Kidney tubule cell (primary cell): ENCODE data around the gene SCNN1A.
"Not testable (repeated sequence)": the region's sequence is repeated elsewhere in the genome, so short reads cannot be mapped to it uniquely, and the experiment has no call there.

ENCODE experiments used
- DNase-seq: peaks from one replicate; pipeline ENCODE4 v3.0.0-alpha.2; 2018; ENCODE audit warnings: low spot score

The SCNN1A gene

DNA sequence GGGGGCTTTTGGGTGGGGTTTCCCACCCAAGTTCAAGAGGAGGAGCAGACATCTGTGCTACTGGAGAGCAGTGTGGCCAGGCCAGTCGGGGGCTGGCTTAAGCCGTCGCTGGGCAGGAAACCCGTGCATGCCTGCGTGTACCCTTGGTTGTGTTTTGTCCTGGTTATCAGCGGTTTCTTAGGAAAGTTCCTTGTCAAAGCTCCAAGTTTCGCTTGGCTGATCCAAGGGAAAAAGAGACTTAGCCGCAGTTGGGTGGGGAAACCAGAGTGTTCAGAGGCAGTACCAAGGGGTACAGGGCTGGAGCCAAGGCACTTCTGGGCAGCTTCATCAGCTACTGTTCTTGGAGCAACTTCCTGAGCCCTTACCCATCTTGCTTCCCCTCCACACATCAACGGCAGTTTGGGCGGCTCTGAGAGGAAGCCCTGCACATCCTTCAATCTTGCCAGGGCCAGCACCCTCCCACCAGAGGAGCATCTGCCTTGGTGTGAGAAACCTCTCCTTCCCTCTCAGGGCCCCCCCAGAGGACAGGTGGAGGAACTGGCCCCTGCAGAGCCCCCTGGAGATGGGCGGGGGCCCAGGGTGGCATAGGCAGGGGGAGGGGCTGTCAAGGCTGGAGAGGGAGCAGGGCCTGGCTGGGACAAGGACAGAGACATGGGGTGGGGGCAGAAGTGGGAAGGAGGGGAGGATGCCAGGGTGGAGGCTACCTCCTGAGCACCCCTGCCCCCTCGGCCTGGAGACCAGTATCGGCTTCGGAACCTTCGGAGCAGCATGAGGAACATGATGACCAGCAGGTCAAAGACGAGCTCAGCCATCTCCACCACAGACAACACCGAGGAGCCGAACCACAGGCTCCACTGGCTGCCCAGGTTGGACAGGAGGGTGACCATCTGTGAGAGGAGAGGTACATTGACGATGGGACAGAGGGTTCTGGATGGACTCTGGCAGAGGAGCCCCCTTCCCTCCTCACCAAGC lies 27.7 kb downstream of the SCNN1A start:
- DNase-seq: peak; percentile 44

DNA sequence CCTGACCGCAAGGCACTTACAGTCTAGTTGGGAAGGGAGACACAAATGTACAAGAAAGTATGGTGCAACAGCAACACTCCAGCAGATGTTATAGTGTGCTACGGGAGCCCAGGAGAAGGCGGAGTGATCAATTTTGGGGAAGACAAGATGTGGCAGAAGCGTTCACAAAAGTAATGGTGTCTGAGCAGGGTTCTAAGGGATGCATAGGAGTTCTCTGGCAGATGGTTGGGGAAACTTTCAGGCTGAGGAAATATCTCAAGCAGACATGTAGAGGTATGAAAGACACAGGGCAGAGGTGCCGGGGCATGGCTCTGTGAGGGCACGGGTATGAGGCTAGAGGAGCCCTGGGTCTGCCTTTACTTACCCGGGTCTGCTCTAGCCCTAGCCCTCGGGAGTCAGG lies 28.4 kb downstream of the SCNN1A start:
- DNase-seq: no peak

DNA sequence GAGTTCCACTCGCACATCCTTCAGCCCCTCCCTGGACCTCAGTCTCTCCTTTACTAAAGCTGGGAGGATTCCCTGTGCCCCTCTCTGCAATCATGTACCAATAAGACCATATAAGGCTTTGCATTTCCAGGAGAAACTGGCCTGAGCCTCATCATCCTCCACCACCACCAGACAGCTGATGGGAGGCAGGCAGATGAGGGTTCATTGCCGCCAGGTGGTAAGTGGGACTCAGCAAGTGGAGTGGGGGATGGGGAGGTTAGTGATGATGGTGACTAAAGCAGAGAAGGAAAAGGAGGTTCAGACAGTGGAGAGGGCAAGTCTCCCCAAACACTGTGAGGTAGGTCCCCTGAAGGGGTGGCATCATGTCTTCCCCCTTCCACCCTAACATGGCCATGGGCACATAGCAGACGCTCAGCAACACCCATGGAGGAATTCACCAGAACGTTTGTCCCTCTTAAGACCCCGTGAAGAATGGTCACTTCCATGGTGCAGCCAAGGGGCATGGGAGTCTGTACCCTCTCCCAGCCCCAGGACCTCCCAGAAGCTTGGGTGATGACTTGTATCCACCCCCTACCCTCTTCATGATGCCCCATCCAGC lies 29.0 kb downstream of the SCNN1A start:
- no peak for DNase-seq

DNA sequence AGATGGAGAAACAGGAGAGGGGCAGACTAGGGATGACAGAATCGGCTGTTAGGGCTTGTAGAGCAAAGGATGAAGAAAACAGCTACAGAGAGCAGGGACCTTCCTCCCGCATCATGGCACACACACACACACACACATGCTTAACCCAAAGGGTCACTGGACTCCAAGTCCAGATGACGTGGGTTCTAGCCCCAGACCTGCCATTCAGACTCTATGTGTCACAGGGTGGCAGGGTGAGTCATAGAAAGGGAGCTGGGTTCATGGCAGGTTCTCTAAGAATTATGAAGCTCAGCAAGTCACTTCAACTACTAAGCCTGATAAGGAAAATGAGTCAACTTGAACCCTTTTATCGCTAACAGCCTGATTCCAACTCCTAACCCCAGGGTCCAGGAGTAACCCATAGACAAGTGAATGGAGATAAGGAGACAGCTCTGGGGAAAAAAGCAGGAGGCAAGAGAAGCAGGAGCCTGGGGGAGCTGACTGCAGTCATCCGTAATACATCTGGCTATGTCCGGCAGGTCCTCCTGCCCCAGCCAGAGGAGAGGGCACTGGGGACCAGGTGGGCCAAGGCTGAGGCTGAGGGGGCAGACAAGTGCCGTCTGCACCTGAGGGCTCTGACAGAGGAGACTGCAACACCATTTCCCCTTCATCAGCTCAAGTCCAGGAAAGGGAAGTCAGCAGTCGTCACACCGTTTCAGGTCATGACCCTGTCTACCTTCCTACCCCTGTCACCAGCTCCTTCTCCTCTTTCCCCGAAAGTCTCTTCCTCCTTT lies 29.9 kb downstream of the SCNN1A start:
- peak; percentile 95 for DNase-seq

DNA sequence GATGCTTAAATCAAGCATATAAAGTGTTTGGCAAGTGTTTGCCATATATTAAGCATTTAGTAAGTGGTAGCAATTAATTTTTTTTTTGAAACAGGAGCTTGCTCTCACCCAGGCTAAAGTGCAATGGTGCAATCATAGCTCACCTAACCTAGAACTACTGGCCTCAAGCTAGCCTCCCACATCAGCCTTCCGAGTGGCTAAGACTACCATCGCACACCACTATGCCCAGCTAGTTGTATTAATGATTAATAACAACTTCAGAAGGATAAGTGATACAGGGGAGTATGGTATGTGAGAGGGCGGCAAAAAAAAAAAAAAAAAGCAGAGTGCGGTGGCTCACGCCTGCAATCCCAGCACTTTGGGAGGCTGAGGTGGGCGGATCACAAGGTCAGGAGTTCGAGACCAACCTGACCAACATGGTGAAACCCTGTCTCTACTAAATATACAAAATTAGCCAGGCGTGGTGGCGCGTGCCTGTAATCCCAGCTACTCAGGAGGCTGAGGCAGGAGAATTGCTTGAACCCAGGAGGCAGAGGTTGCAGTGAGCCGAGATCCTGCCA lies 31.2 kb downstream of the SCNN1A start:
- DNase-seq: not testable (repeated sequence)

DNA sequence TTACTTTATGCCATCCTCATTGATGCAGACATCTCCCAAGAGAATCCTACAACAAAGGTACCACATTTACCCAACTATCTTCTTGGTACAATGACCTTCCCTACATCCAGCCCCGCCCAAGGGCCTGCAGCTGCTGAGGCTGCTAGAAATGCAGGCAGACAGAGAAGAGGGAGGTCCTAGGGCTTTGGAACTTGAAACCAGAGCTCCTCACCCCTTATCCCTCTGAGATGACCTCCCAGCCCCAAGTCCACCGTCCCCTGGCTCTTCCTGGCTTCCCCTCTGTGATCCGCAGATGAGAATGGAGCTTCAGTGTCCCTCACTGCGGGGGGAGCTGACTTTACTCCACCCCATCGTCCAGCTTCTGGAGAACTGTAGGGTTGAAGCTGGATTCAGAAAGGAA lies 31.8 kb downstream of the SCNN1A start:
- DNase-seq: no peak

DNA sequence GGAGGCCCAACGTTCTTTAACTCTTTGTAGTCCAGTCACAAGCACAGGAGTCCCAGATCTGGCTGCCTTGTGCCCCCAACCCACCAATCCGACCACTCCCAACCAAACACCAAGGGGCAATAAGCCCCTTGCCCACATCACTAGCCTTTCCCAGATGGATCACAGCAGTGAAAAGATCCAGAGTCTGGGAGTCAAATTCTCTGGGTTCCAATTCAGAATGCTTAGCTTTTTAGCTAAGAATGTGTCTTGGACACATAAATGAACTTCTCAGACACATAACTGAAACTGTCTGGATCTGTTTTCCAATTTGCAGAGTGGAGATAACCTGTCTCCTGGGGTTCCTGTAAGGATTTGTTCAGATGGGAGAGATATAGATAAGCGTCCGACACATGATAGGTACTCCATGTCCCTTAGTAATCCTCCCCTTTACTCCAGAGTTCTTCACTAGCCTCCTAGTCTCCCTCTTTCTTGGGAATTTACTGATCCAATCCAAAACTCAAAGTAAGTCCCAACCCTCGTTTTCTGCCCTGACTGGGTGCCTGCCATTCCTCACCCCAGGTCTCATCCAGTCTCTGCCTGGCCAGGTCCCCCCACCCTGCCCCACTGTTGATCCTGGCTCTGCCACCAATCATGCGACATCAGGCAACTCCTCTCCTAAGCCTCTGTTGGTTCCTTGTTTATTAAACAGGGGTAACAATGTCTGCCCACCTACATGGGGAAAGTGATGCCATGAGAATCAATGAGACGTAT lies 33.0 kb downstream of the SCNN1A start:
- DNase-seq: no peak

DNA sequence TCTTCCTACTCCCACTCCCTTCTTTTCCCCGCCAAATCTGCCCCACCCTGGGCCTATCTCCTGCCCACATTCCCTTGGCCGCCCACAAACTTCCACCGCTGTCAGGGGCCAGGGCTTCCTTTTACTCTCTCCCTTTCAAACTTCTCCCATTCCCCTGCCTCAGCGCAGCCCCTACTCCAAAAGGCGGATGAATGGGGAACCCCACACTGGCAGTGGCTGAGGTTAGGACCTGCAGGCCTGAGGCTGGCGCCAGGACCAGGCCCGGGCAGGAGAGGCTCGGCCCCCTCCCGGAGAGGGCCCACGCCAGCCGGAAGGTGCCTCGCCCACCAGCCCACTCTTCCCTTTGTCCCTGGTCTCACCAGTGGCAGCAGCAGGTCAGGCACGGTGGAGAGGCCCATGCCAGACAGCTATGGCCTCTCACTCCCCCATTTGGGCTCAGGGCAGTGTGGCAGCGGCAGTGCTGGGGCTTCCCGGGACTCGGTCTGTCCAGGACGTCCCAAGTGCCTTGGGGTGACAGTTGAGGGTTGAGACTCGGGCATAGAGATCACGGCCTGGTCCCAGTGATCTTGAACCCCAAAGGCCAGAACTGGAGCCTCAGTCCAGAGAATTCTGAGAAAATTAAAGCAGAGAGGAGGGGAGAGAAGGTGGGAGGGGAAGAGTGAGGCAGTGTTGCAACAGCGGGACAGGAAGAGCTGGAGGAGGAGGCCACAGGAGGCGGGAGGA lies 33.8 kb downstream of the SCNN1A start, which contains the start of gene TNFRSF1A:
TSS of gene TNFRSF1A (minus strand) at position 660 of the 723 bp plus-strand sequence. CDS start at position 398, 262 bp downstream.
- DNase-seq: peak; percentile 73

DNA sequence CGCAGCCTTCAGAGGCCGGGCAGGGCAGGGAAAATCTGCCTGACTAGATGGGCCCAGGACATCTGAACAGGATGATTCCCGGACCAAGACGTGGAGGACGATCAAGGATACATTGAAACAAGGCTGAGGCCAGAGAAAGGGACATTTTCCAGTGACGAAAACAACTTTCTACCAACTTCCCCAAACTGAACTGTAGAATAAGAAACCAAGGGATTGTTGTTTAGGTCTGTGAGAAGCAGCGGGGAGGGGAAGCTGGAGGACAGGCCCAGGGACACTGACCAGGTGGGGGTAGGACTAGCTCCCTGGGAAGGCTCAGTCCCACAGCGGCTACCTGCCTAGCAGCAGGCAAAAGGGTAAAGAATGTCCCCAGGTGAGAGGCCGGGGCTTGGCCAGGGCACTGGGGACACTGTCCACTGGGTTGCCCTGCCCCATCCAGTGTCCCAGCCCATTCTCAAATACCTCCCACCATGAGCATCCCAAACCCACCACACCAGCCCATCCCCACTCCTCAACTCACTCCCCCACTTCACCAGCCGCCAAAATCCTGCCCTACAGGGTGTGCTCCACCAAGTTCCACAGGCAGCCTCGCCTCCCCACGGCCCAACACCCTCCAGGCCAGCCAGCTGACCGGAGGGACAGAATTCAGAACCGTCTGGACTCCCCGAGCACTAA lies 34.5 kb downstream of the SCNN1A start:
- no peak for DNase-seq

DNA sequence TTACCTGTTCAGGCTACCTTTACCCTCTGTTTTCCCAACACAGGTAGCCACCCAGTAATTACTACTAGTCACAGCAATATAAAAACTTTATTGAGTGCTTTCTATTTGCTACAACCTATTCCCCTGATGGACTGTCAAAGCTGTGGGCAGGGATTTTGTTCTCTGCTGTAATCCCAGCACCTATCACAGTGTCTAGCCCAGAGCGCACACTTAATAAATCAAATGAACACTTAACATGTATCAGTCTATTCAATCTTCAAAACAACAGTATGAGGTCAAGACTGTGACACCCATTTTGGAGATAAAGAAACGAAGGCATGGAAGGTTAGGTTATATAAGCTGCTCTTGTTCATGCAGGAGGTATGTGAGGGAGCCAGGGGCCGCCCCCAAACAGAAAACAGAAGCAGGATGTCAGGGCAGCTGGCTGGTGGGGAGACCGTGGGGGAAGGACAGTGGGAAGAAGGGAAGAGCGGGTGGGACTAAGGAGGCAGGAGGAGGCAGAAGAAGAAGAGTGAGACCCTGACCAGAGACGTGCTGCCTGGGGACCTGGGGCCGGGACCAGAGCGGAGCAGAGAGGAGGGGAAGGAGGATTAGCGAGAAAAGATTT lies 35.2 kb downstream of the SCNN1A start:
- DNase-seq: peak; percentile 70

DNA sequence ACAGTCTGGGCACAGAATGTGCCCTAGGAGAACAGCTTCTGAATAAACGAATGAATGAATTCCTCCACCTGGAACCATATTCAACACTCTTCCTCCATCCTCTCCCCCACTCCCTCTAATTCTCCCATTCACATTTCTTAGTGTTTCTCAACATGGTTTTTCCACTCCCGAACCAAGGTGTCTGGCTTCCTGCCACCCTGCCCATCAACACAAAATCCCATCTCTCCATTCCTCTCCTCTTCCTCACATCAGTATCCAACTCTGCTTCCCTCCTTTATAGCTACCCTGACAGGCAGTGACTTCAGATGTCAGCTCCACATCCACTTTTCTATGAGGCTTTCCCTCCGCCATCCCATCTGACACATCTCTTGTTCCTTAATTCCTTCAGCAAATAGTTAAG lies 36.4 kb downstream of the SCNN1A start:
- DNase-seq: no peak

DNA sequence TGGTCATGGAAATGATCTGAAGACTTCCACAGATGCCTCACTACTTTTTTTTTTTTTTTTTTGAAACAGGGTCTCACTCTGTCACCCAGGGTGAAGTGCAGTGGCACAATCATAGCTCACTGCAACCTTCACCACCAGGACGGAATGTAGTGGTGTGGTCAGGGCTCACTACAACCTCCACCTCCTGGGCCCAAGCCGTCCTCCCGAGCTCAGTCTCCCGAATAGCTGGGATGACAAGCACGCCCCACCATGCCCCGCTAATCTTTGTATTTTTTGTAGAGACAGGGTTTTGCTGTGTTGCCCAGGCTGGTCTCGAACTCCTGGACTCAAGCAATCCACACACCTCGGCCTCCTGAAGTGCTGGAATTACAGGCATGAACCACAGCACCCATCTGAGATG lies 36.8 kb downstream of the SCNN1A start:
- not testable (repeated sequence) for DNase-seq

DNA sequence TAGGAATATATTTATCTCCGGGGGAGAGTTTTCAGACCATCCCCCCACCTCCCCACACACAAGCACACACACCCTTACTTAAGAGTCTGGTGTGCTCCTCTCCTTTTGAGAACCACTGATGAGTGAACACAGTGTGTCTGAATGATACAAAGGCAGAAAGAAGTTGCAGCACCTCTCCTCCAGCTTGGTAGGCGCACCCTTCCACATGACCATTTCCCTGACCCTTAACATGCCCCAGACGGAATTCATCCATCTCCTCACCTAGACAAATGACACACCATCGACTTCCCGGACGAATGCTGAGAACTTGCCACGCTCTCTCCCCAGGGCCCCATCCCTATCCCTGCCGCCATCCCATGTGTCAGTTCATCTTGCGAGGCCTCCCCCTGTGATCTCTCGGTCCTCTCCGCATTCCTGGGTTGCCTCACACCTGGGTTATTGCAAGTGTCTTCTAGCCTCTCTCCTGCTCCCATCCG lies 37.4 kb downstream of the SCNN1A start:
- peak; percentile 61 for DNase-seq

DNA sequence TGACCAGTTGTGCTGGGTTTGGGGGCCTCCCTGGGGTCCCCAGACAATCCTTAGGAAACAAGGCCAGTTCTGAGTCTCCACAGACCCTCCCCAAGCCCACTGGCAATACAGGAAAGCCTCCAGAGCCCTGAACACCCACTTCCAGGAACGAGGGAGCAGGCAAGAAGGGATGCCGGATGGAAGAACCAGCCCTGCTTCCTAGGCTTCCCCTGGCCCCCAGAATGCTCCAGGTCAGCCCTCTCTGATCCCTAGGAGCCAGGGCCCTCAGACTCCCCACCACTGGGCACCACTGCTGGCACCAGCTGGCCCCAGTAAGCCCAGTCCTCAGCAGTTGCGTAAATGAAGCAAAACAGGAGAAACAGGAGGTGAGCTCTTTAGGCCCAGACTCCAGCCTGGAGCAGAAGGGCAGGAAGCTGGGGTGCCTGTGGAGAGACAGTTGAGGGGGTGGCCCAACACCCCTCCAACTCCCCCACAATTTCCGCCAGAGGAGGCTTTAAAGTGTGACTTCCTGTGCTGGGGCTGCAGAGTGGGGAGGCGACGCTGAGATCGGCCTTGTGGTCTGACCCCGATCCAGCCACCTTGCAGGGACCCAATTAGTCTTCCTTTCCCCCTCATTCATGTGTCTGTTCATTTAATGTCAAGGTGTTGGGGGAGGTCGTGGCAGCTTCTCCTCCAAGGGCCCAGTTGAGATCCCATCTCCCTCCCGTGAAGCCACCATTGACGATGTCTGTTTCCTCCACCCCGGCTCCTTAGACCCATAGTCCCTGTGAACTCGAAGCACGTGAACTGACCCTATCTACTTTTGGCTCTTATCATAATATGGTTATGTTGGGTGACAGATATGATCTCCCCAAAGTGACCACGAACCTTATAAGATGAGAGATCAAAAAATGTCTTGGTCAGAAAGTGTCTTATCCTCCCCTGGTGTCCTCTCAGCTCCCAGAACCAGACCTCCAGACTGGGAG lies 38.2 kb downstream of the SCNN1A start:
- no peak for DNase-seq

DNA sequence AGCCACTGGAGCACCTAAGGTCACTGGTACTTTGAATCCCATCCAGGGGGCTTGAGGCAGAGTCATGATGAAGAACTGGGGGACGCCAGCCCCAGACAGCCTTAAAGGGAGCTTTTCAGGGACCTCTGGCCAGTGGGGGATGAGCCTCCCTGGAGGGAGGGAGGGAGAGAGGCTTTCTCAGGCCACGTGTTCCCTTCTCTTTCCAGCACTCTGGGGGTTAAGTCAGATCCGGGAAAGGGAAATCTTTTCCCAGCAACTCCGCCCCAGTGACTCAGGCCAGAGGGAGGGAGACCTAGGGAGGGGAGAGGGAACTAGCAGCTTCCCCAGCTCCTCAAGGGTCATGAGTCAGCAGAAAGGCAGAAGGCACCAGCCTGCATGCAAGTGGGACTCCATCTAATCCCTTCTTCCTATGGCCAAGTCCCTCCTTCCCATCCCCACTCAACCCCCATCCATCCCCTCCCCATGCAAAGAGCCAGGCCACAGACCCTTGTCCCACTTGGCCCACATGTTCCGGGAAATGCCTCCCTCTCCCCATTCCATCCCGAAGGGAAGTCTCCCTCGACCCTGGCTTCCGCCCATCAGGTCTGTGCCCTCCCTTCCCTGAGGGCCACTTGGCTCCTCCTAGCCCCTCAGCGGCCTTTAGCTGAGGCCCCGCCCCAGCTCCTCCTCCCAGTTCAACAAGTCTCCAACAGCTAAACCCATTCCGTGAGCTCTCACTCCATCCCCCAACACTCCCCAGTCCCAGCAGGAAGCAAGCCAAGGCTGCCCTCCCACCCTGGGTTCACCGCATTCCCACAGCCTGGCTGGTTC lies 39.1 kb downstream of the SCNN1A start:
- DNase-seq: peak; percentile 99

DNA sequence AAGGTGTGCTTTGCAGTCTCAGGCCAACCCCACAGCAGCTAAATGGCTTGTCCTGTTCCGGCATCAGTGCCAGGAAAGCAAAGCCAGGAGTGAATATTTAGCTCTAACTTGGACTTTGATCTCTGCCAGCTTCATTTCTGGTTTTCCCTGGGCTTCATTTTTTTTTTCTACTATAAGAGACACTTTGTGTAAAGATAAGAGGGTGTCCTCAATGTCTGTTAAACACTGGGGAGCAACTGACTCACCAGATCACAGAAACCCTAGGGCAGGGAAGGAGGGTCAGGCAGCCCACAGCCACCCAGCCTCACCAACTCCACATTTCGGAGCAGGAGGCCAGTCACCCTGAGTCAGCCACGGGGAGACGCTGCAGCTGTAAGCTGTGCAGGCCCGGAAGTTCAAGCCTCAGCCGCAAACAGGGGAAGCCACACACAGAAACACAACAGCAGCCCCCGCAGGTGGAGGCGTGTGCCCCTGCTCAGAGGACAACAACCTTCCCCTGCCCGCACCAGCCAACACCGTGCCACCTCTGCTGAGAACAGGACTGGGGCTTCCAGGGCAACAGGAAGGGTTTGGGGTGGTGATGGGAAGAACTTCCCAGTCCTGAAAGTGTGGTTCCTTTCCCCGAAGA lies 39.8 kb downstream of the SCNN1A start:
- DNase-seq: peak; percentile 90

DNA sequence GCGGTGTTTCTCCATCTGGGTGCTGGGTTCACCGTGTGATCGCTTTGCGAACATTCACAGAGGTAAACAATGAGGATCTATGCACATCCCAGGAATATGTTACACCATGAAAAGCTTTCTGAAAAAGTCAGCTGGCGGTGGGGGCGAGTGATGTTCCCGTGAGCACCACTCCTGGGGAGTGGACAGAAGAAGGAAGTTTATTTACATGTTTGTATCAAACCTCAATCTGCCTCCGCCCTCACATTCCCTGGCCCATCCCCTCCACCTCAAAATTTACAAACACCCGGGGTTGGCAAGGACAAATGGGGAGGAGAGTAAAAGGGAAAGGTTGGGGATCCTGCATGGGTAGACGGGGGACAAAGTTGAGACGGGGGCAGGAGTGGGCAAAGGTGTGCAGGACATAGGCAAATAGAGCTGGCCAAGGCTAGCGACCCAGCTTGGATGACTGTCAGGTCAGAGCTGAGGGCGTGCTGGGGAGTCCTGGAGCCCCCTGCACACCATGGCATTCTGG lies 40.4 kb downstream of the SCNN1A start:
- DNase-seq: no peak
